GM19239 (cell line): ENCODE measurements around the gene BCL7A.

Experiments used
- DNase-seq: peaks from one replicate; pipeline ENCODE4 v3.0.0; 2011; ENCODE audit warnings: low spot score; ENCODE audit not compliant: insufficient read length
- FAIRE-seq: peaks from 2 replicates; lab custom pipeline; 2011; peaks lifted over from hg19 to GRCh38; lab: Jason Lieb, UNC

Gene BCL7A

DNA sequence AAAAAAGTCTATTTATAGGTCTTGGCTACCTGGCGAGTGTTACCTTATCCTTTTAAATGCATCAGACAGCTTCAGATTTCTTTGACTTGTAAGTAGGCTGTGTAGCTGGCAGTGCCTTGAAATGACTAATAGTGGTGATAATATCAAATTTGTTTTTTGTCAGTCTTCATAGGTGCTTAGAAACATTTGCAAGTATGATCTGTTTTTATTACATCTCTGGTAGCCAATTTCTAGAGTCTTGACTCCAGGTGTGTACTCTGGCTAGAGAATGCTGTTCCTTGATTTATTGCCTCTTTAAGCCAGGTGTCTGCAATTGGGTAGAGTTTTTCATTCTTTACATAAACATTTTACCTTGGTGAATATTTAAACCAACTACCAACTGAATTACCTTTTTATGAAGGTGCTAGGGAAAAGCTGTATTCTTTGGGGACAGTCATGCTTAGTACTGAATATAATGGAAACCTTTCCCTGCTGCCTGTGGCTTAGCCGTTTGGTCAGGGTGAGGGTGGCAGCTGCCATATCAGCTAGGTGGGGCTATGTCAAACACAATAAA is 89.5 kb downstream of the BCL7A start:
- no peak for FAIRE-seq
- DNase-seq, result no peak
